ENCODE results near the gene STARD5.
A peak's percentile ranks its signal among the peaks of the same experiment; 100 is the strongest.

STARD5 gene

DNA sequence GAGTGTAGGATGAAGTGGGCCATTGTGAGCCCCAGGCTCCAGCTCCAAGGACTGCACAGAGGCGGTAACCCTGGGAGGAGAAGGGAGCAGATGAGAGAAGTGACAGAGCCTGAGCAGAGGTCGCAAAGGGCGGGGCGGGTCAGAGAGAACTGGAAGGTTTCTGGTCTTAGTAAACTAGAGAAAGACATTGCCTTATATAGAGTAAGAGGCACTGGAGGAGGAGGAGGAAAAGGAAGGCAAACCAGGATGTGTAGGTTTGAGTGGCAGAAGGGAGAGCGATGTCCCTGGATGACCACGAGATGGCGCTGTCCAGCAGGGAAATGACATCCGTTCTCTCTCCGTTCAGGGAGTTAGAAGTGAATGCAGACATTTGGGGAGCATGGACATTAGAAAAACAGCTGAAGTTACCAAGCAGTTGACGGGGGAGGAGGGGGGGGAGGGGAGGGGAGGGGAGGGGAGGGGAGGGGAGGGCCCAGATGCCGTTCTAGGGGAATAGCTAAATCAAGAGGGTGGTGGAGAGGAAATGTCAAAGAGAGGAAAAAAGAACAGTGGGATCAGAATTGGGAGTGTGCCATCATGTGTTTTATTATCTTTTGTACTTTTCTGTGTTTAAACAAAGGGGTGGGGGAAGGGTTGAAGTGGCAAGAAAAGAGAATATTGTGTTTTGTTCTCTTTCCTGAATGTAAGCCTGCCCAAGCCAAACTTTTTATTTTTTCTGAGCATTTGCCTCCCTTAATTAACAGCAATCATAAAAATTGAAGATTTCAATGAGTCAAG, 48.8 kb downstream of the STARD5 start:
- no peak for TF ChIP-seq TCF12 (IDR thresholded peaks at IDR 0.05; ENCODE audit: low read depth)
- TF ChIP-seq NFIC (IDR thresholded peaks at IDR 0.05): no peak
- TF ChIP-seq RAD21 (IDR thresholded peaks at IDR 0.05; ENCODE audit: low read depth): peak; percentile 98
- TF ChIP-seq CREB1 (IDR thresholded peaks at IDR 0.05; ENCODE audit: low read depth): no peak
- TF ChIP-seq REST (IDR thresholded peaks at IDR 0.05; ENCODE audit: low read depth): no peak

DNA sequence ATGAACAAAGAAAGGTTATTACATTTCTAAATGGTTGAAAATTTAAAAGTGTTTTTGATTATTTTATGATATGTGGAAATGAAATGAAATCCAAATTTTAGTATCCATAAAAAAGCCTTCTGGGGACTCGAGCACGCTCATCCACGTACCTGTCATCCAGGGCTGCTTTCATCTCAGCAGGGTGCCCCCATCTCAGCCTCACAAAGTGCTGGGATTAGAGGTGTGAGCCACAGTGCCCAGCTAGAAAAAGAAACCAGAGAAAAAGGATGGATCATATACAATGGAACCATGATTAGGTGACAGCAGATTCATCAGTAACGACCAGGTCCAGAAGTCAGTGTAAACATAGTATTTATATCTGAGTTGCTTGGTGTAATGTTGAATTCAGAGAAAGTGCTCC, 49.7 kb downstream of the STARD5 start:
- TF ChIP-seq RAD21 (IDR thresholded peaks at IDR 0.05; ENCODE audit: low read depth) (no peak), CEBPB (IDR thresholded peaks at IDR 0.05) (no peak), EGR1 (IDR thresholded peaks at IDR 0.05) (no peak), MAX (IDR thresholded peaks at IDR 0.05) (no peak), EP300 (IDR thresholded peaks at IDR 0.05; ENCODE audit: borderline replicate concordance) (no peak), CREB1 (IDR thresholded peaks at IDR 0.05; ENCODE audit: low read depth) (no peak), YY1 (IDR thresholded peaks at IDR 0.05; ENCODE audit: low read depth) (no peak), REST (IDR thresholded peaks at IDR 0.05; ENCODE audit: low read depth) (no peak), NFIC (IDR thresholded peaks at IDR 0.05) (no peak), TAF1 (IDR thresholded peaks at IDR 0.05; ENCODE audit: low read depth) (no peak), TCF12 (IDR thresholded peaks at IDR 0.05; ENCODE audit: low read depth) (no peak), FOXM1 (IDR thresholded peaks at IDR 0.05; ENCODE audit: borderline replicate concordance, low read depth) (no peak), TEAD4 (IDR thresholded peaks at IDR 0.05) (no peak), ZBTB7A (IDR thresholded peaks at IDR 0.05; ENCODE audit: low read depth) (no peak)
- TF ChIP-seq, protein P1, sequence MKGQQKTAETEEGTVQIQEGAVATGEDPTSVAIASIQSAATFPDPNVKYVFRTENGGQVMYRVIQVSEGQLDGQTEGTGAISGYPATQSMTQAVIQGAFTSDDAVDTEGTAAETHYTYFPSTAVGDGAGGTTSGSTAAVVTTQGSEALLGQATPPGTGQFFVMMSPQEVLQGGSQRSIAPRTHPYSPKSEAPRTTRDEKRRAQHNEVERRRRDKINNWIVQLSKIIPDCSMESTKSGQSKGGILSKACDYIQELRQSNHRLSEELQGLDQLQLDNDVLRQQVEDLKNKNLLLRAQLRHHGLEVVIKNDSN (IDR thresholded peaks at IDR 0.05): no peak

- TF ChIP-seq TEAD4 (IDR thresholded peaks at IDR 0.05): no peak
These were observed 50.1 kb downstream of the STARD5 start for GRCh38 chr15:81273855-81274254.

GRCh38 chr15:81273200-81273599, 50.7 kb downstream of the STARD5 start:
- TF ChIP-seq TAF1 (IDR thresholded peaks at IDR 0.05; ENCODE audit: low read depth) (no peak), FOXM1 (IDR thresholded peaks at IDR 0.05; ENCODE audit: borderline replicate concordance, low read depth) (no peak), MAX (IDR thresholded peaks at IDR 0.05) (no peak), NFIC (IDR thresholded peaks at IDR 0.05) (no peak), CEBPB (IDR thresholded peaks at IDR 0.05) (no peak)

- TF ChIP-seq MAX (IDR thresholded peaks at IDR 0.05): no peak
- no peak for TF ChIP-seq YY1 (IDR thresholded peaks at IDR 0.05; ENCODE audit: low read depth)
- no peak for TF ChIP-seq NFIC (IDR thresholded peaks at IDR 0.05)
- TF ChIP-seq CEBPB (IDR thresholded peaks at IDR 0.05): no peak
- no peak for TF ChIP-seq ZBTB7A (IDR thresholded peaks at IDR 0.05; ENCODE audit: low read depth)
- no peak for TF ChIP-seq EGR1 (IDR thresholded peaks at IDR 0.05)
- no peak for TF ChIP-seq TCF12 (IDR thresholded peaks at IDR 0.05; ENCODE audit: low read depth)
- no peak for TF ChIP-seq RAD21 (IDR thresholded peaks at IDR 0.05; ENCODE audit: low read depth)
- TF ChIP-seq EP300 (IDR thresholded peaks at IDR 0.05; ENCODE audit: borderline replicate concordance): no peak
- TF ChIP-seq FOXM1 (IDR thresholded peaks at IDR 0.05; ENCODE audit: borderline replicate concordance, low read depth): no peak
- TF ChIP-seq REST (IDR thresholded peaks at IDR 0.05; ENCODE audit: low read depth): no peak
- TF ChIP-seq TAF1 (IDR thresholded peaks at IDR 0.05; ENCODE audit: low read depth): no peak
- TF ChIP-seq TEAD4 (IDR thresholded peaks at IDR 0.05): no peak
- TF ChIP-seq, protein P1 (IDR thresholded peaks at IDR 0.05): no peak
These were observed 51.9 kb downstream of the STARD5 start for GRCh38 chr15:81271761-81272644.
